Progenitor cell of endocrine pancreas (in vitro differentiated cells): Measurements from ENCODE around the gene GRIK3. TPM values are rescaled to one million over a fixed set of nuclear protein-coding genes. Genes with fewer than 3 reads are reported as not detected.

Experiments
- DNase-seq: peaks from one replicate; pipeline ENCODE4 v3.0.0; 2021; ENCODE audit warnings: low spot score; ENCODE audit not compliant: unreplicated experiment
- H3K27ac Mint-ChIP-seq: 2 replicates; pipeline ENCODE4 v1.8.0; 2021; ENCODE audit warnings: mild to moderate bottlenecking, moderate library complexity, mixed read lengths
- H3K27me3 Mint-ChIP-seq: 2 replicates; pipeline ENCODE4 v1.8.0; 2021; ENCODE audit warnings: mixed read lengths
- H3K36me3 Mint-ChIP-seq: 2 replicates; pipeline ENCODE4 v1.8.0; 2022; ENCODE audit warnings: mixed read lengths; ENCODE audit not compliant: insufficient read depth
- H3K4me1 Mint-ChIP-seq: 2 replicates; pipeline ENCODE4 v1.8.0; 2021; ENCODE audit warnings: low read depth, mixed read lengths
- H3K4me3 Mint-ChIP-seq: 2 replicates; pipeline ENCODE4 v1.8.0; 2021; ENCODE audit warnings: low read depth, mild to moderate bottlenecking, moderate library complexity, mixed read lengths
- H3K9me3 Mint-ChIP-seq: 2 replicates; pipeline ENCODE4 v1.8.0; 2021; ENCODE audit warnings: low read depth, mixed read lengths
- CTCF ChIP-seq: fragments of 200-600 bp; sonication (generic); IDR thresholded peaks from one replicate; pipeline ENCODE4 v1.5.0; 2021; ENCODE audit warnings: antibody characterized with exemption, mild to moderate bottlenecking; ENCODE audit not compliant: unreplicated experiment
- total RNA-seq: library from RNA; stranded (reverse); gene quantifications from 2 replicates; pipeline ENCODE4 v1.2.1, GENCODE V29; 2021

GRIK3 gene
- total RNA-seq, 1 donor from 2014 or later: 0.41 TPM

- Mint-ChIP-seq H3K27me3 (peaks cover 25% of the 10 kb centered on the region), H3K27ac (no peak overlapping the region), H3K4me3 (no peak overlapping the region), H3K9me3 (no peaks in the 10 kb centered on the region), H3K4me1 (peaks cover 3% of the 10 kb centered on the region), H3K36me3 (no peaks in the 10 kb centered on the region)
- TF ChIP-seq CTCF: no peak
- DNase-seq: no peak
Observed at GRCh38 chr1:36845802-36846201, 188.5 kb downstream of the GRIK3 start.

GRCh38 chr1:36844917-36845316 is 189.4 kb downstream of the GRIK3 start:
- H3K4me1 Mint-ChIP-seq: peaks cover 3% of the 10 kb centered on the region

GRCh38 chr1:36843906-36844610 is 190.3 kb downstream of the GRIK3 start:
- Mint-ChIP-seq H3K4me1 (peaks cover 3% of the 10 kb centered on the region), H3K27ac (no peak overlapping the region), H3K4me3 (no peak overlapping the region)

More at GRCh38 chr1:36844917-36845316, 189.4 kb downstream of the GRIK3 start:
- no peak overlapping the region for H3K27ac Mint-ChIP-seq
- H3K27me3 Mint-ChIP-seq: peaks cover 19% of the 10 kb centered on the region
- H3K4me3 Mint-ChIP-seq: no peak overlapping the region
- no peak for DNase-seq
- H3K36me3 Mint-ChIP-seq: no peaks in the 10 kb centered on the region
- TF ChIP-seq CTCF: no peak
- no peaks in the 10 kb centered on the region for H3K9me3 Mint-ChIP-seq

GRCh38 chr1:36843027-36843426 is 191.3 kb downstream of the GRIK3 start:
- Mint-ChIP-seq H3K27ac (no peak overlapping the region), H3K9me3 (no peaks in the 10 kb centered on the region), H3K4me3 (no peak overlapping the region), H3K4me1 (peaks cover 3% of the 10 kb centered on the region), H3K36me3 (no peaks in the 10 kb centered on the region), H3K27me3 (peaks cover 15% of the 10 kb centered on the region)
- DNase-seq: no peak
- TF ChIP-seq CTCF: no peak

More at GRCh38 chr1:36843906-36844610, 190.3 kb downstream of the GRIK3 start:
- H3K27me3 Mint-ChIP-seq: peaks cover 19% of the 10 kb centered on the region
- H3K36me3 Mint-ChIP-seq: no peaks in the 10 kb centered on the region
- H3K9me3 Mint-ChIP-seq: no peaks in the 10 kb centered on the region
- no peak for TF ChIP-seq CTCF
- DNase-seq: no peak

GRCh38 chr1:36842448-36842847 is 191.9 kb downstream of the GRIK3 start:
- Mint-ChIP-seq H3K4me3 (no peak overlapping the region), H3K27me3 (peaks cover 19% of the 10 kb centered on the region), H3K9me3 (no peaks in the 10 kb centered on the region), H3K4me1 (peaks cover 3% of the 10 kb centered on the region), H3K36me3 (no peaks in the 10 kb centered on the region), H3K27ac (no peak overlapping the region)
- no peak for TF ChIP-seq CTCF
- DNase-seq: no peak
